Esophagus muscularis mucosa (tissue), 4 donors: ENCODE data around the gene GRIP1.

Experiments
- CTCF ChIP-seq, 3 experiments: fragments of 200-600 bp in 2 of 3; fragments of 450-650 bp in 1 of 3; sonication (generic) in 2 of 3; IDR thresholded peaks; one replicate each; pipeline ENCODE4 v1.5.1; 2017 to 2019; ENCODE audit warnings: antibody characterized with exemption in 3 of 3, mild to moderate bottlenecking in 2 of 3, moderate library complexity in 1 of 3
- EP300 ChIP-seq: sonication (generic); formaldehyde crosslinking; IDR thresholded peaks from one replicate; pipeline ENCODE4 v1.6.1; 2017; ENCODE audit warnings: antibody characterized with exemption
- POLR2A ChIP-seq: fragments of 450-650 bp; IDR thresholded peaks from one replicate; pipeline ENCODE4 v1.6.1; 2017; ENCODE audit warnings: antibody characterized with exemption, moderate library complexity, mild to moderate bottlenecking, low read depth
- POLR2AphosphoS5 ChIP-seq, 2 donors: sonication (generic); formaldehyde crosslinking; IDR thresholded peaks; one replicate each; pipeline ENCODE4 v1.6.1; 2017; ENCODE audit warnings: antibody characterized with exemption in 2 of 2

- TF ChIP-seq CTCF (IDR thresholded peaks at IDR 0.05) (no peak), EP300 (no peak), POLR2A (no peak), POLR2AphosphoS5 (IDR thresholded peaks at IDR 0.05) (no peak)
Measured at GRCh38 chr12:66666481-66666880, 12.4 kb downstream of the GRIP1 start.
